DMS153 treated with DMSO at 0.1 percent for 48 hours (cell line): ENCODE measurements around the gene RAPH1.

ENCODE experiments used
- DNase-seq: peaks from one replicate; lab custom pipeline; 2025; ENCODE audit not compliant: unreplicated experiment; lab: John Stamatoyannopoulos, UW

Gene RAPH1

GRCh38 chr2:203535078-203535783 is at the start of gene RAPH1:
TSS of gene RAPH1 (minus strand) at chr2:203535301. CDS start at chr2:203495353, 39,948 bp downstream.
- DNase-seq = peak; percentile 66

GRCh38 chr2:203584784-203585183 is 49.7 kb upstream of the RAPH1 start:
- peak; percentile 22 for DNase-seq

- no peak for DNase-seq
These were observed 48.6 kb upstream of the RAPH1 start for GRCh38 chr2:203583701-203584100.

- no peak for DNase-seq
These were observed 48.1 kb upstream of the RAPH1 start for GRCh38 chr2:203583084-203583695.

GRCh38 chr2:203582468-203582867 is 47.4 kb upstream of the RAPH1 start:
- DNase-seq = no peak

GRCh38 chr2:203580844-203581243 is 45.7 kb upstream of the RAPH1 start:
- DNase-seq = no peak

GRCh38 chr2:203579730-203580129 is 44.6 kb upstream of the RAPH1 start:
- DNase-seq = no peak

- DNase-seq = peak; percentile 45
These were observed 43.9 kb upstream of the RAPH1 start for GRCh38 chr2:203578759-203579643.

- DNase-seq = no peak
These were observed 39.7 kb upstream of the RAPH1 start for GRCh38 chr2:203574824-203575223.

- no peak for DNase-seq
These were observed 37.2 kb upstream of the RAPH1 start for GRCh38 chr2:203572316-203572715.

- DNase-seq = no peak
These were observed 34.7 kb upstream of the RAPH1 start for GRCh38 chr2:203569677-203570316.

- DNase-seq = no peak
These were observed 32.6 kb upstream of the RAPH1 start for GRCh38 chr2:203567691-203568090.

GRCh38 chr2:203566161-203566560 is 31.1 kb upstream of the RAPH1 start:
- DNase-seq = no peak

- DNase-seq = no peak
These were observed 30.0 kb upstream of the RAPH1 start for GRCh38 chr2:203565076-203565475.

GRCh38 chr2:203562268-203562667 is 27.2 kb upstream of the RAPH1 start:
- DNase-seq = no peak

- DNase-seq = no peak
These were observed 24.5 kb upstream of the RAPH1 start for GRCh38 chr2:203559641-203560040.

GRCh38 chr2:203553784-203554183 is 18.7 kb upstream of the RAPH1 start:
- DNase-seq = no peak

GRCh38 chr2:203551778-203552177 is 16.7 kb upstream of the RAPH1 start:
- DNase-seq = no peak

- no peak for DNase-seq
These were observed 15.2 kb upstream of the RAPH1 start for GRCh38 chr2:203550266-203550665.

GRCh38 chr2:203549406-203549805 is 14.3 kb upstream of the RAPH1 start:
- no peak for DNase-seq

GRCh38 chr2:203548887-203549286 is 13.8 kb upstream of the RAPH1 start:
- no peak for DNase-seq
